Measurements from ENCODE around the gene EHBP1L1.

EHBP1L1 gene

GRCh38 chr11:65612691-65613090, 36.8 kb downstream of the EHBP1L1 start:
- Histone ChIP-seq H3K79me2 (ENCODE audit: insufficient read depth, low read length) (peaks cover 81% of the 10 kb centered on the region), H3K9ac (ENCODE audit: low read depth, low read length) (peak overlapping the region; percentile 84), H3K4me2 (ENCODE audit: insufficient read depth, low read length) (peak overlapping the region; percentile 86), H3K27me3 (ENCODE audit: insufficient read depth, low read length, poor library complexity) (no peaks in the 10 kb centered on the region), H4K20me1 (ENCODE audit: insufficient read depth, low read length) (peaks cover 33% of the 10 kb centered on the region), H3K36me3 (ENCODE audit: insufficient read depth, low read length) (peaks cover 65% of the 10 kb centered on the region), H2AFZ (ENCODE audit: low read depth, low read length) (no peak overlapping the region), H3K27ac (ENCODE audit: low read length) (peak overlapping the region; percentile 58; the same call in 1 of the 2 replicates), H3K4me3 (ENCODE audit: low read depth in 1 of 2, low read length in 2 of 2) (peak overlapping the region in 1 of 2 experiments; percentile 99; a peak in 2 of 4 replicates), H3K4me1 (ENCODE audit: insufficient read depth, low read length) (peaks cover 52% of the 10 kb centered on the region), H3K9me3 (ENCODE audit: insufficient read depth, low read length, severe bottlenecking) (no peaks in the 10 kb centered on the region)
- DNase-seq (no peak), ATAC-seq (ENCODE audit: insufficient read depth, low read depth) (no peak)
- TF ChIP-seq EZH2 (IDR thresholded peaks at IDR 0.05; ENCODE audit: borderline replicate concordance, low read depth, low read length, severe bottlenecking) (no peak), CTCF (IDR thresholded peaks at IDR 0.05; ENCODE audit: borderline replicate concordance, extremely low read depth, low read length, poor library complexity, severe bottlenecking) (no peak)

GRCh38 chr11:65613091-65613928, 37.5 kb downstream of the EHBP1L1 start:
- H4K20me1 ChIP-seq (ENCODE audit: insufficient read depth, low read length) = peaks cover 35% of the 10 kb centered on the region
- H3K9ac ChIP-seq (ENCODE audit: low read depth, low read length) = peak overlapping the region; percentile 84
- H3K27ac ChIP-seq (ENCODE audit: low read length) = peak overlapping the region; percentile 93
- peak overlapping the region; percentile 86 for H3K4me2 ChIP-seq (ENCODE audit: insufficient read depth, low read length)
- H3K9me3 ChIP-seq (ENCODE audit: insufficient read depth, low read length, severe bottlenecking) = no peaks in the 10 kb centered on the region
- no peaks in the 10 kb centered on the region for H3K27me3 ChIP-seq (ENCODE audit: insufficient read depth, low read length, poor library complexity)
- peaks cover 65% of the 10 kb centered on the region for H3K36me3 ChIP-seq (ENCODE audit: insufficient read depth, low read length)
- H2AFZ ChIP-seq (ENCODE audit: low read depth, low read length) = peak overlapping the region; percentile 94
- TF ChIP-seq EZH2 (IDR thresholded peaks at IDR 0.05; ENCODE audit: borderline replicate concordance, low read depth, low read length, severe bottlenecking) (no peak), CTCF (IDR thresholded peaks at IDR 0.05; ENCODE audit: borderline replicate concordance, extremely low read depth, low read length, poor library complexity, severe bottlenecking) (no peak)
- peaks cover 87% of the 10 kb centered on the region for H3K79me2 ChIP-seq (ENCODE audit: insufficient read depth, low read length)
- H3K4me3 ChIP-seq (ENCODE audit: low read depth in 1 of 2, low read length in 2 of 2) = peak overlapping the region; percentile 82 to 99; a peak in 3 of 4 replicates
- ATAC-seq (ENCODE audit: insufficient read depth, low read depth) (no peak), DNase-seq (no peak)
- H3K4me1 ChIP-seq (ENCODE audit: insufficient read depth, low read length) = peaks cover 58% of the 10 kb centered on the region

GRCh38 chr11:65615229-65615949, 39.5 kb downstream of the EHBP1L1 start, which contains the start of gene PCNX3:
Gene PCNX3 (plus strand): TSS chr11:65615776. CDS start chr11:65616312, 536 bp downstream.
- H3K4me1 ChIP-seq (ENCODE audit: insufficient read depth, low read length) = peaks cover 64% of the 10 kb centered on the region
- H2AFZ ChIP-seq (ENCODE audit: low read depth, low read length) = peak within 1 kb of the TSS; percentile 94
- H3K36me3 ChIP-seq (ENCODE audit: insufficient read depth, low read length) = peaks cover 70% of the 10 kb centered on the region
- H3K4me3 ChIP-seq (ENCODE audit: low read depth in 1 of 2, low read length in 2 of 2) = peak within 1 kb of the TSS; percentile 82 to 99
- peak; percentile 100 for DNase-seq
- H3K27ac ChIP-seq (ENCODE audit: low read length) = peak within 1 kb of the TSS; percentile 93
- H3K79me2 ChIP-seq (ENCODE audit: insufficient read depth, low read length) = peaks cover 93% of the 10 kb centered on the region
- H3K9ac ChIP-seq (ENCODE audit: low read depth, low read length) = peak within 1 kb of the TSS; percentile 84
- H4K20me1 ChIP-seq (ENCODE audit: insufficient read depth, low read length) = peaks cover 46% of the 10 kb centered on the region
- H3K9me3 ChIP-seq (ENCODE audit: insufficient read depth, low read length, severe bottlenecking) = no peaks in the 10 kb centered on the region
- TF ChIP-seq CTCF (IDR thresholded peaks at IDR 0.05; ENCODE audit: borderline replicate concordance, extremely low read depth, low read length, poor library complexity, severe bottlenecking) (no peak), EZH2 (IDR thresholded peaks at IDR 0.05; ENCODE audit: borderline replicate concordance, low read depth, low read length, severe bottlenecking) (no peak)
- peak; percentile 88 for ATAC-seq (ENCODE audit: insufficient read depth, low read depth)
- H3K4me2 ChIP-seq (ENCODE audit: insufficient read depth, low read length) = peak within 1 kb of the TSS; percentile 100
- no peaks in the 10 kb centered on the region for H3K27me3 ChIP-seq (ENCODE audit: insufficient read depth, low read length, poor library complexity)

Data from DND-41 (cell line).